Activated effector memory CD4-positive, alpha-beta T cell treated with Interleukin-2 at 50 U/mL for 16 hours (primary cell): Measurements from ENCODE around the gene ZGRF1.
"Not testable (repeated sequence)": the region's sequence is repeated elsewhere in the genome, so short reads cannot be mapped to it uniquely, and the experiment has no call there.

Experiments
- DNase-seq: peaks from one replicate; pipeline ENCODE4 v3.0.0-alpha.2; 2020

ZGRF1 gene

DNA sequence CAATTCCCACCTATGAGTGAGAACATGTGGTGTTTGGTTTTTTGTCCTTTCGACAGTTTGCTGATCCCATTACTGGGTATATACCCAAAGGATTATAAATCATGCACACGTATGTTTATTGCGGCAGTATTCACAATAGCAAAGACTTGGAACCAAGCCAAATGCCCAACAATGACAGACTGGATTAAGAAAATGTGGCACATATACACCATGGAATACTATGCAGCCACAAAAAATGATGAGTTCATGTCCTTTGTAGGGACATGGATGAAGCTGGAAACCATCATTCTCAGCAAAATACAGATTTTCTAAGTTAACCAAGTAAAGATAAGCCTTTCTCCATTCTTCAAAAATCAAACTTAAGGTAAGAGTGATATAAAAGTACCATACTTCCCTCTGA is 82.4 kb downstream of the ZGRF1 start:
- not testable (repeated sequence) for DNase-seq

DNA sequence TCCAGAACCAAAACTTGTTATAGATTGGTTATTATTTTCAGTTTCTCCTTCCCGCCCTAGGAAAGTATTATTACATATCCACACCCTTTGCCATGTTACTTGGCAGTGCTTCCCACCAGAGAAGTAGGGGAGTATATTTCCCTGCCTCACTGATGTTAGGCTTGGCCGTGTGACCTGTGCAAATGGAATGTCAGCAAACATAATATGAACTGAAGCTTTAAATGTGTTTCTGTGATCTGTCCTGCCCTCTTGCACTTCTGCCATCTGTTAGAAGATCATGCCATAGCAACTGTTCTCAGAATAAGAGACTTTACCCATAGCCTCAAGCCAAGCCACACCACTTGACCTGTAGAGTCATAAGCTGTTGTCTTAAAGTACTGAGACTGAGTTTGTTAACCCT is 84.0 kb downstream of the ZGRF1 start:
- no peak for DNase-seq

DNA sequence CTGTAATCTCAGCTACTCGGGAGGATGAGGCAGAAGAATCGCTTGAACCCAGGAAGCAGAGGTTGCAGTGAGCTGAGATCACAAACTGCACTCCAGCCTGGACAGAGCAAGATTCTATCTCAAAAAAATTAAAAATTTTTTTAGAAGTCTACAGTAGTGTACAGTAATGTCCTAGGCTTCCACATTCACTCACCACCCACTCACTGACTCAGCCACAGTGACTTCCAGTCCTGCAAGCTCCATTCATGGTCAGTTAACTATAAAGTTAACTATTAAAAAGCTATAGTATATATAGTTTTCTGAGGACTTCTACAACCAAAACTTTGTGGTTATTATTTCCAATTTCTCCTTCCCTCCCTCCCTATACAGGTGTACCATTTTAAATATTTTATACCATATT is 86.0 kb downstream of the ZGRF1 start:
- DNase-seq = no peak

DNA sequence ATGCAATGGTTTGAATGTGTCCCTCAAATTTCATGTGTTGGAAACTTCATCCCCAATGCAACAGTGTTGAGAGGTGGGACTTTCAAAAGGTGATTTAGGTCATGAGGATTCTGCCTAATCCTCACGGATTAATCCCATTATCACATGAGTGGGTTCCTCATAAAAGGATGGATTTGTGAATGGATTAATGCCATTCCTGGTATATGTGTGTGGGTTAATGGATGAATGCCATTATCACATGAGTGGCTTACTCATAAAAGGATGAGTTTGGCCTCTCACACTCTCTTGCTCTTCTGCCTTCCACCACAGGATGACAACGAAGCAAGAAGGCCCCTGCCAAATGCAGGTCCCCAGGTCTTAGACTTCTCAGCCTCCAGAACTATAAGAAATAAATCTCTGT is 90.2 kb downstream of the ZGRF1 start:
- DNase-seq = no peak

- DNase-seq = no peak
These were observed 91.4 kb downstream of the ZGRF1 start for GRCh38 chr4:112545346-112545745.

DNA sequence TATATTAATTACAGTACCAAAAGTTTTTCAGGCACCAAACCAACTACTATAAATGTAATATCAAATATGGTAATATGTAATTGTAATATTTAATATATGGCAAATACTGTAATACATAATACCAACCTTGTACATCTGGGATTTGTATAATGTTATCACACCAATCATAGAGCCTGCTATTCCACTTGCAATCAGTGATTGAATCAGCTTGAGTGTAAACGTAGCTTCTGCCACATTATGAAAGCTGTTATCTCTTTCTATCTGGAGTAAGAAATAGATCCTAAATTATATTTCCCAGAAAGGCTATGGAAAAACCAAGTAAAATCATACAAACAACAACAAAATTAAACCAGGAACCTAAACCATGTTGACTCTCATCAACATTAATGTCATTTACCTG is 96.0 kb downstream of the ZGRF1 start:
- DNase-seq = no peak

DNA sequence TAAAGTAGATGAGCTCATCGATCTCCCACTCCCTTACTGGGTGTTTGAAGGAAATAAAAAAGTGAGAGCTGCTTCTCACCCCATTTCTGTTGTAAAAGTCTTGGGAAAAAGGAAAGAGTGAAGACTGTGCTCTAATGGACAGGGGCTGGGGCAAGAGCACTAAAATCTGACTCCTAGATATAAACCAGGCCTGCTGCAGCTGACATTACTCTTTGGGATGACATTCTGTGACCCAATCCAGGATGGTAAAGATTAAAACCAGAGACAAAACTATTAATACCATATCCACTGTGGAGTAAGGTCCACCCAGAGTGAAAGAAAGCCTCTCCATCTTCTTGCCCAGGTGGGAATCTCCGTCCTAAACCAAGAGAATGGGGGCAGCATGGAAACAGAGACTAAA is 100.6 kb downstream of the ZGRF1 start:
- DNase-seq = no peak

- no peak for DNase-seq
These were observed 104.4 kb downstream of the ZGRF1 start for GRCh38 chr4:112532267-112532666.

- no peak for DNase-seq
These were observed 105.6 kb downstream of the ZGRF1 start for GRCh38 chr4:112531146-112531545.

DNA sequence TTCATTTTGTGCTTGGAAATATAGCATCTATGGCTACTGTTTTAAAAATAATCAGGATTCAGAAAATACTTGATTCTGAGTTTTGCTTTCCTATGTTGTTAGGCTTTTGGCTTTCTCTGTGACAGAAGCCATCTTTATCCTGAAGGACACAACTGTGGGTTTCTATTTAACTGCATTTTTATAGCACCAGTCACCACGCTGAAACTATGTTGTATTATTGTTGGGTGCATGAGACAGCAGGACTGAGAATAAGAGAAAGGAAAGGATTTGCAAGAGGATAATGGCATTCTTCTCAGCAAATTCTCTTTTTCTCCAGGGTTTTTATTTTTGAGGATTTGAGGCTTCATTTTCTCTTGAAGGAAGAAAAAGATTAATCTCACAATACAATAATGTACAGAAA is 110.6 kb downstream of the ZGRF1 start:
- no peak for DNase-seq

DNA sequence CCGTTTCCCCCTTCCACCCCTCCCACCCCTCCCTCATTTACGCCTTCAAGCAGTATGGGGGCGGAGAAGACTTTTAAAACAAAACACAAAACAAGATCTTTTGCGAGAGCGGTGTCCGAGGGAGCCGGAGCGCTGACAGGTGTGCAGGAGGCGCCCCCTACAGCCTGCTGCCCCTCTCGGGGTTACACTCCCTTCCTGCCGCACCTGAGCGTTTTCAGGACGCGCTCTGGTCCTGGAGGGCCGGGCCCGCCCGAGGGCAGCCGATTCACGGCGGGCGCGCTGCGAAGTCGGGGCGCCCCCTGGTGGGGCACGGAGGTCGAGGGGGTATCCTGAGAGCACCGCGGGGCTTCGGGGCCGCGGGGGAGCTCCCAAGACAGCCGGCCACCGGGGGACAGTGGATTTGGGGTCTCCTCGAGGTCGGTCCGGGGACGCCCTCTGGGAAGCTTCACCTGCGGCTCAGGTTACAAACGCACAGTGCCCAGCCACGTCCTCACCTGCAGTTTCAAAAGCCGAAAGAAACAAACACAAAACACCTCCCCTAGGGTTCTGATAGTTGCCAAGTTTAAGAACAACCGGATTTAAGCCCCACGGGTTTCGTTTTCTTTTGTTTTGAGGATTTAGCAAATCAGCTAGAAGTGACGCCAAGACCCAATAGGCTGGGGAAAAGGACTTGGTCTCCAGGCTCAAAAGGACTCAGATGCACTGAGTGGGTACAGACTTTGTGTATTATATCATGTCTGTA is 112.8 kb downstream of the ZGRF1 start:
- peak; percentile 61 for DNase-seq

- no peak for DNase-seq
These were observed 113.5 kb downstream of the ZGRF1 start for GRCh38 chr4:112523008-112523721.

DNA sequence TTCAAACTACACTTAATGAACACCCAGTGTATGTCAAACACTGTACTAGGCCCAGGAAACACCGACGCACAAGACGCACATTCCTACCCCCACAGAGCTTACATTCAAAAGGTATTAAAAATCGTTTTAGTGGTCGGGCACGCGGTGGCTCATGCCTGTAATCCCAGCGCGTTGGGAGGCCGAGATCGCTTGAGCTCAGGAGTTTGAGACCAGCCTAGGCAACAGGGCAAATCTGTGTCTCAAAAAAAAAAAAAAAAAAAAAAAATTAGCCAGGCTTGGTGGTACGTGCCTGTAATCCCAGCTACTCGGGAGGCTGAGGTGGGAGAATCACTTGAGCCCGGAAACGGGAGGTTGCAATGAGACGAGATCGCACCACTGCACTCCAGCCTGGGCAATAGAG is 114.3 kb downstream of the ZGRF1 start:
- DNase-seq = not testable (repeated sequence)

DNA sequence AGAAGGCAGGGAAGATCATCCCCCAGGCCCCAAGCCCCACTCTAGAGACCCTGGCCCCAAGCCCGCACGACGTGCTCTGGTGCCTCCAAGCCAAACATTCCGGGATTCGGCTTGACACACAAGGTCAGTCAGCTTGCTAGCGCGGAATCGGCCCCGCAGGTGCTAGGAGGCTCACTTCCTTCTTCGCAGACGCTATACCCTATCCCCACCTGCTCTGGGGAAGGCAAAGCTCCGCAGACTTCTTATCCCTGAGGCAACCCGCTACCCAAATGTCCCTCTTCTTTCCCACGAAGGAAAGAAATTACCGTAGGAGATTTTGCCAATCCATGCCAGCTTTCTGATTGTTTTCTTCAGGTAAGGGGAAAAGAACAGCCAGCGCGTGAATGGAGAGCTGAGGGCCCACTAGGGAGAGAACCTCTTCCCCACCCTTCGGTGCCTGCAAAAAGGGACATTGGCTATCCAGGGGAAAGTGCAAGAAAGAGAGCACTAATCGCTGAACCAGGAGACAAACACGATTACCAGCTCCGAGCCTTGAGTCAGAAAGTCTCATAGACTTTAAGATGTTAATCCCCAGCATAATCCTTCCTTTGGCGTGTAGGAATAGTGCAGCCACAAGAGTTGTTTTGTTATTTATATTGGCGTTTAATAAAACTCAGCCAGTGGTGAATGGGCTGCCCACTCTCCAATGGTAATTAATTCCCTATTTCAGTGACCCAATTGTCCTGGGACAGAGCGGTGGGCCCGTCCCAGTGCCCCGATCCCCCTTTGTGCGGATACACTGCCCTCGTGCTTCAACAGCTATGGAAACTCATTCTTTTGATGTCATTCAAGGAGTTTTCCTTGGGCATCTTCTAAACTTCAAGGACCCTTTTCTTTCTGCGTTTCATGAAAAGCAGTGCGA is 115.3 kb downstream of the ZGRF1 start:
- no peak for DNase-seq

- DNase-seq = no peak
These were observed 116.0 kb downstream of the ZGRF1 start for GRCh38 chr4:112520598-112521122.

GRCh38 chr4:112519689-112520597 is 116.8 kb downstream of the ZGRF1 start:
- DNase-seq = no peak

GRCh38 chr4:112518675-112519074 is 118.0 kb downstream of the ZGRF1 start:
- no peak for DNase-seq

DNA sequence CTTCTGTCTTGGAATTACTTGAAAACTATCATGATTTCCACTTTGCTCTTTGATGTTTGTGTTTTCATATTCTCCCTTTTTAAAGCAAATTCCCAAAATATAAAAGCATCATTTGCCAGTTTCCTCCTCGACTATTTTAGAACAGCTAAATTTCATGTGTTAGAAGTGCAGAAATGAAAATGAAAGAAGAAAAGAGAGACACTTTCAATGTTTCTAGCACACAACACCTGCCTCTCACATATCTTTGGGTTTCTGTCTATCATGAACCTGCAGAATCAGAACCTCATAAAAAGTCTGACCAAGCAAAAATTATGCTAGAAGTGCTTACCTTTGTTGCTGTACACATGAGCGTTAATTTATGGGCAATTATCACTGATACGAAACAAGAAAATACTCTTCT is 118.8 kb downstream of the ZGRF1 start:
- DNase-seq = no peak

GRCh38 chr4:112517067-112517634 is 119.6 kb downstream of the ZGRF1 start:
- DNase-seq = no peak

GRCh38 chr4:112516471-112517066 is 120.1 kb downstream of the ZGRF1 start:
- no peak for DNase-seq

DNA sequence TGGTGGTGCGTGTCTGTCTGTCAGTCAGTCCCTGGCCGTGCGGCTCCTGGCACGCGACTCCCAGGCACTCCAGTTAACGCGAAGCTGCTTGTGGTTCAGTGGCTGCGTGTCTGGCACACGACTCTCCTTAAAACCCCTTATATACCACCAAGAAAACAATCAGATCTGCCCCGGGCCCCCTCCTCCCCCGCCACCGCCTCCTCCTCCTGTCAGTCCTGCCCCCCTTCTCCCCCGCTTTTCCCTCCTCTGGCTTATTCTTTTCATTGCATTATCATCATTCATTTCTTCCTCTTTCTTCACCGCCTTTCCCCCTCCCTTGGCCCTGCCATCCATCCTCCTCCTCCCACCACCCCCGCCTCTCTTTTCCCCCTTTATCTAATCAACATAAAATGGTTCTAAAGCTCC is 120.6 kb downstream of the ZGRF1 start, which contains the start of gene NEUROG2:
TSS of gene NEUROG2 (minus strand) at position 115 of the 405 bp plus-strand sequence. CDS start 705 bp downstream, outside the sequence.
- DNase-seq = no peak
